ENCODE measurements around the gene AAGAB.
"Not testable (repeated sequence)": the region's sequence is repeated elsewhere in the genome, so short reads cannot be mapped to it uniquely, and the experiment has no call there.

Gene AAGAB

GRCh38 chr15:67254238-67255175 is at the start of gene AAGAB, which contains the start of gene IQCH:
TSS of gene AAGAB (minus strand) at chr15:67254661. CDS start at chr15:67254631, 30 bp downstream.
TSS of gene IQCH (plus strand) at chr15:67254786. CDS start at chr15:67254897, 111 bp downstream.
- peak; percentile 92 to 94 (median 93) for DNase-seq (ENCODE audit: low read depth in 3 of 3, low spot score in 1 of 3)

GRCh38 chr15:67303490-67304363 is 49.3 kb upstream of the AAGAB start:
- no peak for DNase-seq (ENCODE audit: low read depth in 3 of 3, low spot score in 1 of 3)

GRCh38 chr15:67300266-67301025 is 46.0 kb upstream of the AAGAB start:
- DNase-seq (ENCODE audit: low read depth in 3 of 3, low spot score in 1 of 3) = no peak

DNA sequence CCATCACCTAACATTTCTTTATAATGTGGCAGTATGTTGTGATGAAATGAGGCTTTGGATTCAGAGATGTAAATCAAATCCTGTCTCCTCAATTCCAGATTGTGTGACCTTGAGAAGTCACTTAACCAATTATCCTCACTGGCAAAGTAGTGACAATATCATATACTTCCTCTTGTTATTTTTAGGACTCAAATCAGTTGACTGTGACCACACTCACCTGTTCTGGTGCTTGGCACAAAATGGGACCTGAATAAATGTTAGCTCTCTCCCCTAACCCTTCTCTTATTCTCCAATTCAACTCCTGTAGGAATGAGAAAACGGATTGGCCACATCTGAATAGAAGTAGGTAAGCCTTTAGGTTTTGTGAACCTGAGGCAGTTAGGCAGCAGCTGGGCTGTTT is 42.2 kb upstream of the AAGAB start:
- DNase-seq (ENCODE audit: low read depth in 3 of 3, low spot score in 1 of 3) = no peak

DNA sequence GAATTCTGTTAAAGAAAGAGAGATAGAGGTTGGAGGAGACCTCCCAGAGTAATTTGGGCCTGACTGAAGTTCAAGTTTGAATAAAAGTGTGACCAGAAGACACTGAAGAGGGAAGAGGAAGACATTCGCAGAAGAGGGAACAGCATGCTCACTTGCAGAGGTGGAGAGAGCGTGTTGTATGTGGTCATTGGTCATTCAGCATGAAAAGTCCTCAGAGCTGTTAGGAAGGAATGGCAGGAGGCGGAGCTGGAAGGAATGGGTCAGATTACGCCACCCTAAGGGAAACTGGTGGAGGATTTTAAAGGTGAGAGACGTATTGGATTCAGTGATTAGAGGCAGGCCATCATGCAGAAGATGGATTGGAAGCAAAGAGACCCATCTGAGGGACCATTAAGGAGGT is 41.7 kb upstream of the AAGAB start:
- no peak for DNase-seq (ENCODE audit: low read depth in 3 of 3, low spot score in 1 of 3)

DNA sequence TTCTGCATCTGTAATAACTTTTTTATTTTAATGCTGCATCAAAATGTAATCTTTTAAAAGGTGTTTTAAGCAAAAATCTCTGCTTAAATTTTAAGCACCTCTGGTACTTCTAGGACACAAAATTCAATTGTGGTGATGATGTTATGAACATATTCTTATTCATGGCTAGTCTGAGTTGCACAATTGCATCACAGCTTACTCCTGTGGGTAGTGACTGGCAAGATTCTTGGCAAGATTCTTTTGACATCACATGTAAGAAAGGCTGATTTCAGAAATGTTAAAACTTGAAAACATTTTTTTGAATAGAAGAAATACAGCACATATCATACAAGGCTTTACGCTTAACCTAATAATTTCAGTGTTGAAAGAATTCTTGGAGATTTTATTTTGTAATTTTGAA is 35.9 kb upstream of the AAGAB start:
- DNase-seq (ENCODE audit: low read depth in 3 of 3, low spot score in 1 of 3) = no peak

- DNase-seq (ENCODE audit: low read depth in 3 of 3, low spot score in 1 of 3) = not testable (repeated sequence)
These were observed 31.9 kb upstream of the AAGAB start for GRCh38 chr15:67286400-67286799.

GRCh38 chr15:67285625-67286024 is 31.2 kb upstream of the AAGAB start:
- DNase-seq (ENCODE audit: low read depth in 3 of 3, low spot score in 1 of 3) = not testable (repeated sequence)

DNA sequence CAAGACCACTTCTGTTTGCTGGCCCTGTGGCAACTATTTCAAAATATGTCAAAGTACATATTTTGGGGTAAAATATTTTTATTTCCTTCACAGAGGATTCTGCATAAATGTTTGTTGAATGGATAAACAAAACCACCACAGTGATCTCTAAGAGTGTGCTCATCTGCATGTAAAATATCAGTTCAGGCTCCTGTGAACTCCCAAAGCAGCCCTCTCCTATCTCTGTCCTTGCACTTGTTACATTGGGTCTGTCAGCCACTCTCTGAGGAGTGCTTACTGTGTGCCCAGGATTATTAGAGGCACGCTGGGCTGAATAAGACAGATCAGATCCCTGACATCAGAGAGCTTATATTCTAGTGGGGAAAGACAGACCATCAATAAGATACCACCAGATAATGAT is 27.3 kb upstream of the AAGAB start:
- DNase-seq (ENCODE audit: low read depth in 3 of 3, low spot score in 1 of 3) = no peak

- no peak for DNase-seq (ENCODE audit: low read depth in 3 of 3, low spot score in 1 of 3)
These were observed 25.8 kb upstream of the AAGAB start for GRCh38 chr15:67280217-67280616.

- no peak for DNase-seq (ENCODE audit: low read depth in 3 of 3, low spot score in 1 of 3)
These were observed 22.2 kb upstream of the AAGAB start for GRCh38 chr15:67276666-67277065.

DNA sequence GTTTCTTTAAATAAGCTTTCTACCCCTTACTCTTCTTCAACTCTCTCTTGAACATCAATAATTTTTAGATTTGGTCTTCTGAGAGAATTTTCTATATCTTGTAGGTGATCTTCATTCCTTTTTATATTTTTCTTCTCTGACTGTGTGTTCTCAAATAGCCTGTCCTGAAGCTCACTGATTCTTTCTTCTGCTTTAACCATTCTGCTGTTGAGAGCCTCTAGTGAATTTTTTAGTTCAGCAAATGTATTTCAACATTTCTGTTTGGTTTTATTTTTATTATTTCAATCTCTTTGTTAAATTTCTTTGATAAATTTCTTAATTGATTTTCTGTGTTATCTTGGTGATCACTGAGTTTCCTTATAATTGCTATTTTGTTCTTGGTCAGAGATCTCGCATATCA is 19.8 kb upstream of the AAGAB start:
- DNase-seq (ENCODE audit: low read depth in 3 of 3, low spot score in 1 of 3) = no peak

DNA sequence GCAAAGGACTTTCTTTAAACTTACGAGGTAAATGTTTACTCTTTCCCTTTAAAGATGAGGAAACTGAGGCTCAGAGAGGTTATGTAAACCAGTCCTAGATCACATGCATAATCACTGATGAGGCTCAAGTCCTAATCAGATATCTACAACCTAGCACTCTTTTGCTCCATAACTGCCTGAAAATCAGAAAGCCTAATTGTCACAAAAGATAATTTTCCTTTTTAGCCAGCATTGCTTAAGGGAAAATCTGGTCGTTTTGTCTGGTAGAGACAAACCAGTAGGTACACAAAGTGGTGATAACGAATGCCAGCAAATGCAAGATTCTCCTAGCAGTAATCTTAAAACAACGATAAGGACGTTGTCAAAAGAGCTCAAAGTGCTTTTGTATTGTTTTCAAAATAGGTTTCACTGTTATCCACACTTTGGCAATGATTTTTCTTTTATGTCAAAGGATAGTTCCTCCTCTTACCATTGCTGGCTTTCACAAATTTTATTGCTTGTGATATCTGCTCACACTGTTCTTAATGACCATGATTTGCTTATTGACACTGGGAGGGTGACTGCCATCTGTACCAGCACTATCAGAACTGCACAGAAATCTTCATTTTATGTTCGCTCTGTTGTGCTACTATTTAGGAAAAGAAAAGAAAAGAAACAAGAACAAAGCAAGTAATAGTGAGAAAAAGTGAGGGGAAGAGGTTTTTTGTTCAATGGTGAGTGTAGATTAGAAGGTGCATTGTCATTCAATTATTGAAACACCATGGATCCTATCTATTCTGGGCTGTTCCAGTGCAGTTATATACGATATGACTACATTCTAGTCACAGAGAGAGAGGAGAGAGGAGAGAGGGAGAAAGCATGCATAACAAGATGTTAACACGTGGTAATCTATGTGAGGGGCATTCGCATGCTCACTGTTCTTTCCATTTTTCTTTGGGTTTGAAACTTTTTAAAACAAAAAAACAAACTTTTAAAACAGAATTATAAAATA is 13.8 kb upstream of the AAGAB start:
- no peak for DNase-seq (ENCODE audit: low read depth in 3 of 3, low spot score in 1 of 3)

- DNase-seq (ENCODE audit: low read depth in 3 of 3, low spot score in 1 of 3) = no peak
These were observed 13.0 kb upstream of the AAGAB start for GRCh38 chr15:67267440-67267839.

GRCh38 chr15:67266870-67267269 is 12.4 kb upstream of the AAGAB start:
- no peak for DNase-seq (ENCODE audit: low read depth in 3 of 3, low spot score in 1 of 3)

- no peak for DNase-seq (ENCODE audit: low read depth in 3 of 3, low spot score in 1 of 3)
These were observed 5.3 kb upstream of the AAGAB start for GRCh38 chr15:67259806-67260205.

DNA sequence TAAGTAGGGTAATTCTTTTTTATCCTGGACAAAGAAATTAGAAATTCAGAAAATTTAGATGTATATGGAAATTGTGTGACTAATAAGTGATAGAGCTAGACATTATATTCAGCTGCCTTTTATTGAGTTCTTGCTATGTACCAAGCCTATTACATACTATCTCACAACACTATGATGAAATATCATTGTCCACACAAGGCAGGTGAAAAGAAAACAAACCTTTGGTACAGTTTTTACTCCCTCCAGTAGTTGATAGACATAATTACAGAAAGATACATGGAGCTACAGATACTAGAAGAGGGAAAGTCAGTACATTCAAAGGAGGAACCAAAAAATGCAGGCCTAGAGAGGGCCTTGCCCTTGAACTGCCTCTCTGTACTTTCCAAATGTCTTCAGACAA is 4.9 kb upstream of the AAGAB start:
- DNase-seq (ENCODE audit: low read depth in 3 of 3, low spot score in 1 of 3) = no peak

DNA sequence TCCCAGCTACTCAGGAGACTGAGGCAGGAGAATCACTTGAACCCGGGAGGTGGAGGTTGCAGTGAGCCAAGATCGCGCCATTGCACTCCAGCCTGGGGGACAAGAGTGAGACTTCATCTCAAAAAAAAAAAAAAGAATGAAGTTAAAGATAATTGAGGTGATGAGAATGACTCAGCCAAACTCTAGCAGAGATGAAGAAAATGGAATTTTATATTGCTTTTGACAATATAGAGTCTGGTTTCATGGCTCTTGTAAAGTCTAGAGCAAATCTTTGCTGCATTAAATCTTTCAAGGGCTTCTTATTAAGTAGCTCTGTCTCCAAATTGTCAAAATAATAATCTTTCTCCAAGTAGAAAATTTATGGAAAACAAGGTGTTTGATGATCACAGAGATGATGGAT is 4.0 kb upstream of the AAGAB start:
- DNase-seq (ENCODE audit: low read depth in 3 of 3, low spot score in 1 of 3) = not testable (repeated sequence)

GRCh38 chr15:67256051-67256450 is 1.6 kb upstream of the AAGAB start:
- DNase-seq (ENCODE audit: low read depth in 3 of 3, low spot score in 1 of 3) = no peak

All from stimulated activated CD4-positive, alpha-beta T cell treated with anti-CD3 and anti-CD28 coated beads, TNF-alpha, amount 100 ng/mL, for 1 hour (primary cell).